Measurements from ENCODE around the gene HIGD2A.
A peak's percentile ranks its signal among the peaks of the same experiment; 100 is the strongest.

Gene HIGD2A

GRCh38 chr5:176415952-176416924 lies 27.7 kb downstream of the HIGD2A start, which contains the start of gene CLTB:
Gene CLTB, minus strand, starts transcription at chr5:176416539. Its CDS starts 176 bp downstream, at chr5:176416363.
- DNase-seq (ENCODE audit: low read depth) = peak; percentile 87

DNA sequence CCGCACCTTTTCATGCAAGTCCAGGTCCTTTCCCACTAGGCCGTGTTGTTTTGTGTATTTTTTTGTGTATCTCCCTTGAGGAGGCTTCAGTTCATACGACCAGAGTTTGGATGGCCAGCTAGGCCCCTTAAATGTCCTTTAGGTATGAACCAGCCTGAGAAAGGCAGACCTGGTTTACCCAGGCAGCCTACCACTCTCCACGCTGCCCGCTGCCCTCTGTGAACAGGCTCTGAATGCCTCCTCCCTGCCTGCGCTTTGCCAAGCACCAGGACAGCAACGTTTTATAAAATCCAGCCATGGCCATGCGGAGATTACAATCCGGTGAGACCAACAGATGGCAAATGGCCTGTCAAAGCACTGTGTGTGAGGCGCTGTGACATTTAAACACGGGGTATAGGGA lies 28.4 kb downstream of the HIGD2A start:
- no peak for DNase-seq (ENCODE audit: low read depth)

DNA sequence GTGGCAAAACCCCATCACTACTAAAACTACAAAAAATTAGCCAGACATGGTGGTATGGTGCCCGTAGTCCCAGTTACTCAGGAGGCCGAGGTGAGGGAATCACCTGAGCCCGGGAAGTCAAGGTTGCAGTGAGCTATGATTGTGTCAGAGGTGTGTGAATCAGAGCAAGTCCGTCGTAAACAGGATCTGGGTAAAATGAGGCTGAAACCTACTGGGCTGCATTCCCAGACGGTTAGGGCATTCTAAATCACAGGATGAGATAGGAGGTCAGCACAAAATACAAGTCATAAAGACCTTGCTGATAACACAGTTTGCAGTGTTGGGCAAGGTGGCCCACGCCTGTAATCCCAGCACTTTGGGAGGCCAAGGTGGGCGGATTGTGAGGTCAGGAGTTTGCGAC lies 29.7 kb downstream of the HIGD2A start:
- no peak for DNase-seq (ENCODE audit: low read depth)

- no peak for DNase-seq (ENCODE audit: low read depth)
These were observed 31.5 kb downstream of the HIGD2A start for GRCh38 chr5:176420086-176420485.

- no peak for DNase-seq (ENCODE audit: low read depth)
These were observed 32.5 kb downstream of the HIGD2A start for GRCh38 chr5:176420972-176421544.

DNA sequence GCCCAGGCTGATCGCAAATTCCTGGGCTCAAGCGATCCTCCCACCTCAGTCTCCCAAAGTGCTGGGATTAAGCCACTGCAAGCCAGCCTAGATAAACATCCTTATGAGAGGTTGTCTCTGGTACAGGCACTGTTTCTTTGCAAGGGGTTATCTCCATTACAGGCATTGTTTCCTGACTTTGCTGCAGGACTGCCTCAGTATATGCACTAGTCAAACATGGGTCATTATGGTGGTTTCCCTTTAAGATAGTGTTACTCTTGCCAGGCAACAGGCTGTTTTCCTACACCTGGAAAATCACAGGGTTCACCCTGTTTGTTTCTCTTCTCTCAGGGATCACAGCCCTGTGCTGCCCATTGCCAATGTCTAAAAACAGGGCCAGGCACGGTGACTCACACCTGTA lies 35.6 kb downstream of the HIGD2A start:
- DNase-seq (ENCODE audit: low read depth) = no peak

DNA sequence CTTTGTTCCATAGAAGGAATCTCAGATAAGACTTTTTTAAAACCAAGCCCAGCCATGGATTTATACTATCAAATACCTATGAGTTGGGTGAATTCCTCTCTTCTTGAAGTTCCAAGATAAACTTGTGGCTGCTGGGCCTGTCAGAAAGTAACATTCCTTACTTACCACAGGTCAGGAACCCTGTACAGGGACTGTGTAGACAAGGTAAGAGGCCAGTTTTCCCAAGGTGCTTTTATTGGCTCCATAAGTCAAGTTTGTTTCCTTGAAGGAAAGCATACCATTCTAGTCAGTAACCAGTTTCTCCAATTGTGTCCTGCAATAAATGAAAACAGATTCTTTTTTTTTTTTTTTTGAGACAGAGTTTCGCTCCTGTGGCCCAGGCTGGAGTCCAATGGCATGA lies 36.6 kb downstream of the HIGD2A start:
- no peak for DNase-seq (ENCODE audit: low read depth)

DNA sequence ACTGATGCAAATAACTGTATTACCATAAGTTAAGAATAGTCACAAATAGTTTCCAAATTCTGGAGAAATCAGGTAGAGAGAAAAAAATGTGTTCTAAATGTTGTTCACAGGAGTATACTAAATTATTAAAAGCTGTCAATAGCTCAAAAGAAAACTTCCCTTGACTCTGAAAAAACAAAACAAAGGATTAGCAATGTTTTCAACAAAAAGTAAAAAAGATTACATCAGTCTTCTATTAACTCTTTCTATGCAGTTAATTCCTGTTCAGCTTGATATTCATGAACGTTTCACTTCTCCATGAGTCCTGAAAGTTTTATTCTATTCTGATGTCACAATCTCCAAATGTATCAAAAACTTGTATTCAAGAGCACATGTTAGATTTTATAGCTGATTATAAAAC lies 37.2 kb downstream of the HIGD2A start:
- no peak for DNase-seq (ENCODE audit: low read depth)

DNA sequence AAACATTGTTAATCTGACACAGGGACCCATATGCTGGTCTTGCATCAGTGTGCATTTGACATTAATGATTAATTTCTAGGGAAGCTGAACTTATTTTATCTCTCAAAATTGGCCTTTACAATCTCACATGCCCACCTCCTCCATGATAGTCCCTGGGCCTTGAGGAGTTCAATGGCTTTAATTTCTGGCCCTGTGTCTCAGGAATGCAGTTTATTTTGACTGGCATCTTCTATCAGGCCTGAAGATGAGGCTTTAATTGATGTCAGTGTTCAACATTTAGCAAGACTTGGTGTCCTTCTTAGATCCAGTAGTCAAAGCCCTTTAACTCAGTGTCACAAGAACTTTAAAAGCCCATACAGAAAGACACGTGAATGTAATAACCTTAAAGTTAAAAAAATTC lies 38.3 kb downstream of the HIGD2A start:
- DNase-seq (ENCODE audit: low read depth) = no peak

GRCh38 chr5:176427971-176428370 lies 39.4 kb downstream of the HIGD2A start:
- DNase-seq (ENCODE audit: low read depth) = no peak

- DNase-seq (ENCODE audit: low read depth) = no peak
These were observed 41.4 kb downstream of the HIGD2A start for GRCh38 chr5:176429972-176430371.

- no peak for DNase-seq (ENCODE audit: low read depth)
These were observed 44.2 kb downstream of the HIGD2A start for GRCh38 chr5:176432707-176433106.

GRCh38 chr5:176436656-176437055 lies 48.1 kb downstream of the HIGD2A start:
- DNase-seq (ENCODE audit: low read depth) = no peak

- DNase-seq (ENCODE audit: low read depth) = no peak
These were observed 50.6 kb downstream of the HIGD2A start for GRCh38 chr5:176438959-176439757.

Data from stimulated activated CD8-positive, alpha-beta memory T cell treated with anti-CD3 and anti-CD28 coated beads, Interleukin-4, amount 100 ng/mL, for 24 hours (primary cell).